HG03558 (cell line): ENCODE measurements around the gene PLP2.
A peak's percentile ranks its signal among the peaks of the same experiment; 100 is the strongest.
"Not testable (repeated sequence)": the region's sequence is repeated elsewhere in the genome, so short reads cannot be mapped to it uniquely, and the experiment has no call there.

Experiments used
- ATAC-seq: cut with Tn5 transposase; IDR thresholded peaks from one replicate; pipeline ENCODE4 v1.9.1; 2021; ENCODE audit warnings: moderate number of reproducible peaks; ENCODE audit not compliant: unreplicated experiment; ENCODE audit errors: extremely low read depth

PLP2 gene

GRCh38 chrX:49171752-49172279 lies at the start of gene PLP2:
Gene PLP2, plus strand, starts transcription at chrX:49171898. Its CDS starts 103 bp downstream, at chrX:49172001.
- ATAC-seq = no peak

GRCh38 chrX:49122499-49122898 lies 49.2 kb upstream of the PLP2 start:
- no peak for ATAC-seq

GRCh38 chrX:49127742-49128258 lies 43.9 kb upstream of the PLP2 start:
- ATAC-seq = not testable (repeated sequence)

- ATAC-seq = no peak
Observed at GRCh38 chrX:49129427-49129826, 42.3 kb upstream of the PLP2 start.

GRCh38 chrX:49132275-49132674 lies 39.4 kb upstream of the PLP2 start:
- not testable (repeated sequence) for ATAC-seq

- ATAC-seq = no peak
Observed at GRCh38 chrX:49133759-49134158, 37.9 kb upstream of the PLP2 start.

- no peak for ATAC-seq
Observed at GRCh38 chrX:49137492-49137891, 34.2 kb upstream of the PLP2 start.

- ATAC-seq = no peak
Observed at GRCh38 chrX:49139713-49140112, 32.0 kb upstream of the PLP2 start.

GRCh38 chrX:49142264-49142663 lies 29.4 kb upstream of the PLP2 start:
- ATAC-seq = not testable (repeated sequence)

GRCh38 chrX:49143154-49143553 lies 28.5 kb upstream of the PLP2 start:
- not testable (repeated sequence) for ATAC-seq

- ATAC-seq = no peak
Observed at GRCh38 chrX:49147282-49147681, 24.4 kb upstream of the PLP2 start.

GRCh38 chrX:49147936-49148335 lies 23.8 kb upstream of the PLP2 start:
- no peak for ATAC-seq

- not testable (repeated sequence) for ATAC-seq
Observed at GRCh38 chrX:49148390-49149100, 23.2 kb upstream of the PLP2 start.

GRCh38 chrX:49149291-49149690 lies 22.4 kb upstream of the PLP2 start:
- ATAC-seq = not testable (repeated sequence)

- no peak for ATAC-seq
Observed at GRCh38 chrX:49153467-49153866, 18.2 kb upstream of the PLP2 start.

GRCh38 chrX:49155243-49155899 lies 16.3 kb upstream of the PLP2 start:
- no peak for ATAC-seq

GRCh38 chrX:49155900-49156837 lies 15.5 kb upstream of the PLP2 start:
- peak; percentile 69 for ATAC-seq

GRCh38 chrX:49157194-49157593 lies 14.5 kb upstream of the PLP2 start:
- no peak for ATAC-seq

GRCh38 chrX:49160908-49161307 lies 10.8 kb upstream of the PLP2 start:
- ATAC-seq = no peak

- ATAC-seq = no peak
Observed at GRCh38 chrX:49161632-49162031, 10.1 kb upstream of the PLP2 start.
